Skin epidermis (tissue), 12 donors: ENCODE data around the gene SECISBP2.
"Not testable (repeated sequence)": the region's sequence is repeated elsewhere in the genome, so short reads cannot be mapped to it uniquely, and the experiment has no call there.

ENCODE experiments used
- H3K27ac ChIP-seq, 21 experiments: fragments of 200-600 bp; sonication (generic) in 11 of 21; one replicate each; pipeline ENCODE4 v1.5.0; 2020; ENCODE audit warnings: mild to moderate bottlenecking in 3 of 21, inconsistent platforms in 2 of 21, moderate library complexity in 2 of 21
- H3K4me3 ChIP-seq, 7 experiments: fragments of 200-600 bp; sonication (generic) in 2 of 7; one replicate each; pipeline ENCODE4 v1.5.0; 2020; ENCODE audit warnings: inconsistent platforms in 2 of 7, mild to moderate bottlenecking in 2 of 7, moderate library complexity in 1 of 7

SECISBP2 gene

DNA sequence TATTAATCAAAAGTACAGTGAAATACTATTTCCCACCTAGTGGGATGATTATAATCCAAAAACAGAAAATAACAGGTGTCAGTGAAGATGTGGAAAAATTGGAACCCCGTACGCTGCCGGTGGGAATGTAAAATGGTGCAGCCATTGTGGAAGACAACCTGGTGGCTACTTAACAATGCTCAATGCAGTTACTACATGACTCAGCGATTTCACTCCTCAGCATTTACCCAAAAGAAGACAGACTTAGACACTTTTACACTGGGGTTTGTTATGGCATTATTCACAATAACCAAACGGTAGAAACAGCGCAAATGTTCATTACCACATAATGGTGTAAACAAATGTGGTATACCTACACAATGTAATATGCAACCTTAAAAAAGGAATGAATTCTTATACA lies 23.9 kb downstream of the SECISBP2 start:
- H3K27ac ChIP-seq = no peak overlapping the region
- H3K4me3 ChIP-seq = no peak overlapping the region

- Histone ChIP-seq H3K27ac (no peak overlapping the region), H3K4me3 (no peak overlapping the region)
These were observed 24.6 kb downstream of the SECISBP2 start for GRCh38 chr9:89342948-89343347.

GRCh38 chr9:89343812-89344211 lies 25.5 kb downstream of the SECISBP2 start:
- H3K4me3 ChIP-seq, H3K27ac ChIP-seq: not testable (repeated sequence)

DNA sequence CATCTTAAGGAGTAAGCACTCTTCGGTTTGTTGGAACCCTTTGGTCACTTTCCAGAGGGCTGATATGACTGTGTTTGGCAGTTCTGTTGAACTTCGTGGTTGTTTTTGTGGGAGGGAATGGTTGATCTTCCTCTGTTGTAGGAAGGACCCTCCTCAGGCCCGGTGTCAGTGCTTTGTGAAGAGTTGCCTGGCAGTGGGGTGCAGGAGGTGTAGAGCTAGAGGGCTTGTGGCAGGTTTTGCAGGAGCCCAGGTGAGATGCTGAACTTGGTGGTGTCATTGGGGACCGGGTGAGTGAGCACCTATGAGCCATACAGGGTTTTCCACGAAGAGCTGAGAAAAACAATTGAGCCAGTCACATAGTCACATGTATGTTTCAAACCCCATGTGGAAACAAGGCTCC lies 27.2 kb downstream of the SECISBP2 start:
- H3K27ac ChIP-seq = no peak overlapping the region
- no peak overlapping the region for H3K4me3 ChIP-seq

DNA sequence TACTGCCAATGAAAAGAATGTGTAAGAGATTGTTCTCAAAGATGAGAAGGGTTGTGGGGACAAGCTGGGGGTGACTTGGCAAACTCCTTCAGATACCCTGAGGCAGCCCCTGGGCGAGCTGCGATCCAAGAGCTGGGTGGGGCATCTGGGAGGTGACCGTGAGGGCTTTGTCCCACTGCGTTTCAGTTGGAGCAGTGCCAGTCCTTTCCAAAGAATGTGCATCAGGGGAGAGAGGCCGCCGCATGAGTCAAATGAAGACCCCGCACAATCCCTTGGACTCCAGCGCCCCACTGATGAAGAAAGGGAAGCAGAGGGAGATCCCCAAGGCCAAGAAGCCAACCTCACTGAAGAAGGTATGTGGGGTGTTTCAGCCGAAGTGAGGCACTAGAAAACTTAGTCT lies 28.4 kb downstream of the SECISBP2 start:
- H3K4me3 ChIP-seq = no peak overlapping the region
- H3K27ac ChIP-seq = no peak overlapping the region

GRCh38 chr9:89347651-89348050 lies 29.4 kb downstream of the SECISBP2 start:
- H3K27ac ChIP-seq = no peak overlapping the region

GRCh38 chr9:89349607-89350006 lies 31.3 kb downstream of the SECISBP2 start:
- Histone ChIP-seq H3K27ac (no peak overlapping the region), H3K4me3 (no peak overlapping the region)

More at GRCh38 chr9:89347651-89348050, 29.4 kb downstream of the SECISBP2 start:
- no peak overlapping the region for H3K4me3 ChIP-seq

- H3K4me3 ChIP-seq = no peak overlapping the region
- no peak overlapping the region for H3K27ac ChIP-seq
These were observed 32.8 kb downstream of the SECISBP2 start for GRCh38 chr9:89350988-89351557.

DNA sequence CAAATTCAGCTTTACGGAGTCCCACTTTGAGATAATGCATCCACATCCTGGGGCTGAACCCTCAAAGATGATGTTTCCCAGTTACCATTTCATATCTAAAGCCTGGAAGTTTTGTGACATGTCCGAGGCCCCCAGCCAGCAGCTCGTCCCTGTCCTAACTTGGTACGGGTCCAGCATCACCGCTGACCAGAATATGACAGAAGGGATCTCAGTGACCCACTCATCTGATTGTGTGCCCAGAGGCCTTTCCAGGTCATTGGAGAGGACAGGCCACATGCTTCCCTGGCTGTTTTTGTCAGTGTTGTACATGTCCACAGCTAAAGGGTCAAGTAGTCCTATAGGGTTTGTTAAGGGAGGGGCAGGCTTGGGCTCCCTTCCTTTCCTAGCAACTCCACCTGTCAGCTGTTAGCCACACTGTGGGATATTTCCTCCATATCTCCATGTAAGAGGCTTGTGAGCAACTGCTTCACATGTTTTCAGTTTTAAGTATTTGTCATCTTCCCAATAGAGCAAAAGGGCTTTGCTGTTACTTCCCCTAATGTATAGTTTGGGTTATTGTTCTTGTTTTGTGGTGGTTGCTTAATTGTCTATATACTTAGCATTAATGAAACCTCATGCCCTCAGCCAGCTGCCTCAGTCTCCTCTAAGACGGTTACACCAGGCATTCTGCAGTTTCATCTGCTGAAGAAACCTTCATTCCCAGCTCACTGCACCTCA lies 33.4 kb downstream of the SECISBP2 start:
- Histone ChIP-seq H3K4me3 (no peak overlapping the region), H3K27ac (peak overlapping the region in 2 of 21 experiments; percentile 23 to 52)

DNA sequence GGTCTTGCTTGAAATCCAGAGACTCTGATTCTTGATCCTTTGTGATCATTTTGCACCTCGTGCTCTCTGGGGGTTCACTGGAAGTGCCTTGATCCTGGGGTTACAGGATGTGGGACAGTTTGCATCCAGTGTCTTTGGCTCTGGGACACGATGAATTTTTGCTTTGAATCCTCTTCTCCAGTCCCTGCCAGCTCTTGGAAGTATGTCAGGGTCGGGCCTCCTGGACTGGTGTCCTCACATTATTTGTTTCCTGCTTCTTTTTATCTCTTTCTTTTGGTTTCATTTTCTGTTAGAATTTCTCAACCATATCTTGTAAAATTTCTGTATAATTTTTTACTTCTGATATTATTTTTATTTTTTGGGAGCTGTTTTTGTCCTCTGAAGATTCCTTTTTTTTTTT lies 34.2 kb downstream of the SECISBP2 start:
- Histone ChIP-seq H3K4me3 (no peak overlapping the region), H3K27ac (peak overlapping the region in 4 of 21 experiments; percentile 20 to 52 (median 32))

DNA sequence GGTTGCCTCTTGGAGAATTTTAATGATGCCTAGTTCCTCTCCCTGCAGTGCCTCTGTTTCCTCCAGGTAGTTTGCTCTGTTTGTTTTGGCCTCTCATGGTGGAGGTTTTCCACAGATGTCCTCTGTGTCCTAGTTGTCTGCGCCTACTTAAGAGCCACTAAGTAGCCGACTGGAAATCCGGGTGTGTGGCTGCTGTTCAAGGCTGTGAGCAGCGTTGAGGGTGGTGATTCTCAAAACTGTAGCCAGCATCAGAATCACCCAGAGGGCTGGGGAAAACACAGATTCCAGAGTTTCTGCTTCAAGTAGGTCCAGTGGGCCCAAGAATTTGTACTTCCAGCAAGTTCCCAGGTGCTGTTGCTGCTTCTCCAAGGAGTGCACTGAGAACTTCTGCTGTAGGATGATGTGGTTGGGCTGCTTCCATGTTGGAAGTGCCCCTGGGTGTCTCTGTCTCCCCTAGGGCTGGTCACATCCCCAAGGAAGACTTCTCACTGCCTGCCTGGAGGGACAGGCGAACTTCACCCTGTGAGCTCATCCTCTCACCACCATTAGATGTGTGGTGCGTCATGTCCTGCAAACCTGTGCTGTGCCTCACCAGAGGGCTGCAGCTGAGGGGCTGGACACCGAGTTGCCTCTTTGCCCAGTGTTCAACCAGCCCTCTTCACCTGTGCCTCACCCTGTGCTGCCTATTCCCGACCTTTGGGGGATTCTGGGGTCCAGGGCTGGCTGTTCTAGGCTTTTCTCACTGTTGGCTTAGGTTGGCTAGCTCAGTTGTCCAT lies 34.8 kb downstream of the SECISBP2 start:
- H3K27ac ChIP-seq = peak overlapping the region in 2 of 21 experiments; percentile 42 to 52
- H3K4me3 ChIP-seq = no peak overlapping the region

GRCh38 chr9:89353989-89354388 lies 35.7 kb downstream of the SECISBP2 start:
- Histone ChIP-seq H3K27ac (no peak overlapping the region), H3K4me3 (no peak overlapping the region)

DNA sequence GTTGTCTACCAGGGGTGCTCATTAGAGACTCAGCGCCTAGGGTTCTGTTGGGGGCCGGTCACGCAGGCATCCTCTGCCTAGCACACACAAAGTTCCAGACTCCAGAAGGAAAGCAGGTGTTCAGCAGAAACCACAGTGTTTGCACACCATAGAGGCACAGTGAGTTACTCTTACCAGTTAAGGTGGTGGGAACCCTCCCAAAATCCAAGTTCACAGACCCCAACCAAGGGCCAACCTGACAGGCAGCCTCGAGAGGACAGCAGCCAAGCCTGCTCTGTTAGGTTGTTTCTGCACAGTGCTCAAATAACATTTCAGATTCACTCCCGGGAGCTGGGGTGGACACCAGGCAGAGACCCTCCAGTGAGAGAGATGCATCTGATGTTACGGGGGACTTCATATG lies 36.2 kb downstream of the SECISBP2 start:
- Histone ChIP-seq H3K4me3 (no peak overlapping the region), H3K27ac (no peak overlapping the region)

DNA sequence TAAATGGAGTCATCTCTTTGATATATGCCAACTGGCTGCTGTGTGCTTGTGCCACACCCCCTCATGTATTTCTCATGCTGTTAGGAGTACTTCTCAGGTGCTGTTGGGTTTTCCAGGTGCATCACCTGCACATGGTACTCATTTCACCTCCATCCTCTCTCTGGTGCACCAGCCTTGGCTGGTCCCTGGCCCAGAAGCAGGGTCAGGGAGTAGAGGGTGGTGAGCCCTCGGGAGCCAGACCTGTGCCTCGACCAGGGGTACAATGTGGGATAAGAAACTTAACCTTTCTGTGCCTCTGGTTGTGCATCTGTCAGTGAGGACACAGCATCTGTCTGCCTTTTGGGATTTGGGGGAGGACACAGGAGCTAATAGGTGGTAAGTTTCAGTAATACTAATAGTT lies 38.5 kb downstream of the SECISBP2 start:
- Histone ChIP-seq H3K4me3 (no peak overlapping the region), H3K27ac (no peak overlapping the region)

GRCh38 chr9:89357331-89358197 lies 39.3 kb downstream of the SECISBP2 start:
- Histone ChIP-seq H3K27ac (no peak overlapping the region), H3K4me3 (no peak overlapping the region)

- Histone ChIP-seq H3K27ac (peak overlapping the region in 1 of 21 experiments; percentile 25), H3K4me3 (no peak overlapping the region)
These were observed 40.1 kb downstream of the SECISBP2 start for GRCh38 chr9:89358376-89358916.

GRCh38 chr9:89358985-89359384 lies 40.7 kb downstream of the SECISBP2 start:
- Histone ChIP-seq H3K4me3 (no peak overlapping the region), H3K27ac (no peak overlapping the region)

DNA sequence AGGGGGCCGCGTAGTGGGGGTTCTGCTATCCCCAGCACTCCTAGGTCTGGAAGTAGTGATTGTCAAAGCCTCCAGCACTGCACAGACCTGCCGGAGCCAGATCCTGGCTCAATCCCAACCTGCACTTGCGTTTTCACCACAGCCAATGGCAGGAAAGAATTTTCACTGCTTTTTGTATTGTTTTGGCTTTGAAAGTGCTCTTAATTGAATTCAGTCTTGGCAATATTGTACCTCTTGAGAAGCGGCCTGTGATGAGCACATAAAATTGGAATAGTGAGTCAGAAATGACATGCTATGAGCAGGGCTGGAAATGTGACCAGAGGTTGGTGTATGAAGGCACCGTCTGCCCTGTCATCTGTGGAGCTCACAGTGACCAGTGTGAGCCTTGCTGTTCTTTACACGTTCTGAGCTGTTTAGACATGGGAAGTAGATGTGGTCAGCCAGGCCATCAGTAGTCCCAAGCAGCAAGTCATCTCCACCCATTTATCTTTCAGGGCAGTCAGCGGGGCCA lies 41.5 kb downstream of the SECISBP2 start:
- no peak overlapping the region for H3K4me3 ChIP-seq
- peak overlapping the region in 1 of 21 experiments; percentile 61 for H3K27ac ChIP-seq

DNA sequence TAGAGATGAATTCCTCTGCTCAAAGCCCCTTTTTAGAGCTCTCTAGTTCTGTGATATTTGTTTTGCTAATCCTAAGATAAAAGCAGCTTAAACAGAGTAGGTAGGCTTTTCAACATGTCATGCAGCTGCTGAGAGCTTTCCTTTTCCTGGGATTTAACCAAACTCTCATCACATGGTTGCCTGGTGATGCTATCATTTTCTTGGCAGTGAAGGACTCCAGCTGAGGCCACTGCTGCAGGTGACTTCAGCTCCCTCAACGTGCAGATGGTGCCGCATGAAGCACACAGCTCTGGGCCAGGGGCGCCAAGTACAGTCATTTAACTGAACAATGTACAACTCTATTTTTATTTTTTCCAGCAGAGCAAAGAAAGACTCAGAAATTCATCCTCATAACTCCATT lies 42.2 kb downstream of the SECISBP2 start:
- no peak overlapping the region for H3K27ac ChIP-seq

More for the DNA sequence above, 42.2 kb downstream of the SECISBP2 start:
- no peak overlapping the region for H3K4me3 ChIP-seq
